Mammary epithelial cell (primary cell): ENCODE measurements around the gene PKDCC.

Experiments used
- CTCF ChIP-seq, 2 donors: IDR thresholded peaks in 1 of 2; conservative IDR thresholded peaks in 1 of 2; 2 replicates each; pipeline ENCODE4 v1.5.1; 2011 to 2012; ENCODE audit warnings: inconsistent platforms in 2 of 2, low read length in 2 of 2, mild to moderate bottlenecking in 2 of 2, control low read depth in 1 of 2, low read depth in 1 of 2; ENCODE audit not compliant: insufficient read depth in 1 of 2; ENCODE audit errors: extremely low read depth in 1 of 2
- EZH2 ChIP-seq: IDR thresholded peaks from 2 replicates; pipeline ENCODE4 v1.6.1; 2012; ENCODE audit warnings: low read length, inconsistent platforms, borderline replicate concordance

- TF ChIP-seq CTCF (conservative IDR thresholded peaks at IDR 0.05 in 1 of 2, IDR thresholded peaks at IDR 0.05 in 1 of 2; ENCODE audit: extremely low read depth in 1 of 2, insufficient read depth in 1 of 2, low read depth in 1 of 2, low read length in 2 of 2) (no peak), EZH2 (no peak)
Observed at GRCh38 chr2:42052702-42053481, 5.1 kb downstream of the PKDCC start.
